ENCODE data around the gene NEDD4.

- TF ChIP-seq POLR2AphosphoS5 (IDR thresholded peaks at IDR 0.05; ENCODE audit: low read depth, low read length) (no peak), SIN3A (IDR thresholded peaks at IDR 0.05; ENCODE audit: borderline replicate concordance, insufficient read depth, low read length) (no peak)
Measured at GRCh38 chr15:55858661-55859060, 134.8 kb downstream of the NEDD4 start.

Measured in PFSK-1 (cell line).